ENCODE measurements around the gene ARHGAP40. TPM values are rescaled to one million over a fixed set of nuclear protein-coding genes. Genes with fewer than 3 reads are reported as not detected.

Gene ARHGAP40
- polyA plus RNA-seq, 1 donor: 1.2 TPM

DNA sequence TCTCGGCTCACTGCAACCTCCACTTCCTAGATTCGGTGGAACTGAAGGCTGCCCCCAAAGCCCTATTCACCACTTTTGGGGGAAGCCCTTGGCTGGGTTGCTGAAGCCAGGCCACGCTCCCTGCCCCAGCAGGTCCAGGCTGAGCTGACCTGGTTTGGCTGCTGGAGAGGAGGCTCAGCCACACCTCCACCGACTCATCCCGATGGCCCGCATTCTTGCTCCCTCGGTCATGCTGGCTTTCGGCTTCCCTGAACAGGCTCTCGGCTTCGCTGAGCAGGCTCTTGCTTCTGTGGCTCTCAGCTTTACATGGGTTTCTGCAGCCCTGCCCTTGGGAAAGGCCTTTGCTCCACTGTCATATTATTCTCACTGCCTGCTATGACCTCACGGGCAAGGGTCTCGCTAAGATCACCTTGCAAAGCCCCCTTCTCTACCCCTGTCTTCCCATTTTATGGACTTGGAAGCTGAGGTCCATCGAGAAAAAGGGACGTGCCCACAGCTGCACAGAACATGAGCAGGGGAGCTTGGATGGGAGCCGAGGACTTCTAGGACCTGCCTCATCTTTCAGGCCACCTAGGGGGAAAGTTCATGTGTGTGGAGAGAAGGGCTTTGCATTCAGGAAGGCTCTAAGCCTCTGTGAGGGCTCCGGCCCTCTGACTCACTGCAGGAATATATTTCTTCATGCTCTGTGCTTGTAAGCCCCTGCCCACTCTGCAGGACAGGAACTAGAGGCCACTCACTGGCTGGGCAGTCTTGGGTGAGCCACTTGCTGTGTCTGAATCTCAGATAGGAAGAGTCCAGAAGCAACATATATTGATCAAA, 15.6 kb downstream of the ARHGAP40 start:
- no peak for DNase-seq

DNA sequence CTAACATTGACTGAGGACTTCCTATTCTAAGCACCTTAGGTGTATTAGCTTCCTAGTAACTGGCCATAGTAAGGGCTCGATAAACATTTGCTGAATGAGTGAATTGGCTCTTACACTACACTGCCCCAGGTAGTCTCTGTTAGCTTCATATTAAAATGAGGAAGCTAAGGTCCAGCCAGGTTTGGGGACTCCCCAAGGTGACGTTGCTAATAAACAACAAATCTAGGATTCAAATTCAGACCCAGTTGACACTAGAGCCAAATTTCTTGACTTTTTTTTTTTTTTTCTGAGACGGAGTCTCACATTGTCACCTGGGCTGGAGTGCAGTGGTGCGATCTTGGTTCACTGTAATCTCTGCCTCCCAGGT, 16.2 kb downstream of the ARHGAP40 start:
- no peak for DNase-seq

DNA sequence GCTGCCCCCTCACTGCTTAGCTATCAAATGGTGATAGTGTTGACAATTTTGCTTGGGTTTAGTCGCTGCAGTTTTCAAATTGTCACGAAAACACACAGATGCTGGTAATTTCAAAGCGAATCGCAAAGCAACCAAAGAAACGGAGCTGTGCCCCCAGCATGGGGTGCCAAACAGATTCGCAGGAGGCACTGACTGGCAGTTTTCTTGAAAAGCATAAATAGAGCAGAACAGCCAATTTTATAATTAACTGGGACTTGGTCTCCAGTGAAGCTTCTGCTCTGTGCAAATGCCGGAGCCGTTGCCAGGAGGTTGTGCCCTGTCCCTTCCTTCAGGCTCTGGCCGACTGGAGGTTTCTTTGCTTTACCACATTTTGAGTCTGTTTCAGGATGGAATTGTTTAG, 18.8 kb downstream of the ARHGAP40 start:
- no peak for DNase-seq

DNA sequence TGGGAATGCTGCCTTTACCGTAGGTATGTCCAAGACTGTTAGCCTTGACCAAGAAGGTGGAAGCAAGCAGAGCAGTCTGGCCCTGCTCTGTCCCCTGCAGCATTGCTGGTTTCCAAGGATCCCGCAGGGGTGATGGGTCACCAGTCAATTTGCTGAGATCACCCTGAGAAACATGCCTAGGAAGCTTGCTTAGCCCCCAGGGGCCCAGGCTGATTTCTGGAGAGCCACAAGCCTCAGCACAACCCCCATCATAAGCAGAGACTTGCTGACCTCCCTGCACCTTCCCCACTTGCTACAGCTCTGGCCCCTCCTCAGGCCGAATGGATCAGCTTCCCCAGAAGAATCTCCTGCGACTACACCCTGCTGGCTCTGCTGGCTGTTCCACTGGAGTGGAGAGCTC, 21.5 kb downstream of the ARHGAP40 start:
- no peak for DNase-seq

DNA sequence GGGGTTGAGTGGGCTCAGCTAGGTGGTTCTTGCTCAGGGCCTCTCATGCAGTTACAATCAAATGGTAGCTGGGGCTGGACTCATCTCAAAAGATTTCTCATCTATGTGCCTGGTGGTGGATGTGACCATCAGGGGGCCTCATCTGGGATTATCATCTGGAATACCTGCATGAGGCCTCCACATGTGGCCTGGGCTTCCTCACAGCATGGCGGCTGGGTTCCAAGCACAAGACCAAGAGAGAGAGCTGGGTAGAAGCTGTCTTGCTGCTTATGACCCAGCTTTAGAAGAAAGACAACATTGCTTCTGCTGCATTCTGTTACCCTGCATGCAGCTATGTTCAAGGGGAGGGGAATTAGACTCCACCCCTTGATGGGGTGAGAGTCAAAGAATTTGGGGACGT, 22.5 kb downstream of the ARHGAP40 start:
- no peak for DNase-seq

DNA sequence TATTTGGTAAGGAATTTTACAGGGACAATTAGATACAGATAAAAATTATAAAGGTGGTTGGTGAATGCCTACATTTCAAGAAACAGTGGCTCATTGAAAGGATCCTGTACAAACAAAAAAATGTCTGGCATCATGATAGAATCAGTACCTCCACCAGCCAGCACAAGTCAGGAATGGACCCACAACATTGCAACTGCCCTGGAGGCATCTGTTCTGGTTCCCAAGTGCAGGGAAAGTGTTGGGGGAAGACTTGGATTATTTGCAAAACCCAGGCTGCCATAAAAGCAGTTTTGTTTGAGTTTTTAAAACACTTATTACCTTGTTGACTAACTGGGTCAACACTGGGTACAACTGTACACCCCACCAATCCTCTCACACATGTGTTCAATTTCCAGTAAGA, 24.3 kb downstream of the ARHGAP40 start:
- no peak for DNase-seq

DNA sequence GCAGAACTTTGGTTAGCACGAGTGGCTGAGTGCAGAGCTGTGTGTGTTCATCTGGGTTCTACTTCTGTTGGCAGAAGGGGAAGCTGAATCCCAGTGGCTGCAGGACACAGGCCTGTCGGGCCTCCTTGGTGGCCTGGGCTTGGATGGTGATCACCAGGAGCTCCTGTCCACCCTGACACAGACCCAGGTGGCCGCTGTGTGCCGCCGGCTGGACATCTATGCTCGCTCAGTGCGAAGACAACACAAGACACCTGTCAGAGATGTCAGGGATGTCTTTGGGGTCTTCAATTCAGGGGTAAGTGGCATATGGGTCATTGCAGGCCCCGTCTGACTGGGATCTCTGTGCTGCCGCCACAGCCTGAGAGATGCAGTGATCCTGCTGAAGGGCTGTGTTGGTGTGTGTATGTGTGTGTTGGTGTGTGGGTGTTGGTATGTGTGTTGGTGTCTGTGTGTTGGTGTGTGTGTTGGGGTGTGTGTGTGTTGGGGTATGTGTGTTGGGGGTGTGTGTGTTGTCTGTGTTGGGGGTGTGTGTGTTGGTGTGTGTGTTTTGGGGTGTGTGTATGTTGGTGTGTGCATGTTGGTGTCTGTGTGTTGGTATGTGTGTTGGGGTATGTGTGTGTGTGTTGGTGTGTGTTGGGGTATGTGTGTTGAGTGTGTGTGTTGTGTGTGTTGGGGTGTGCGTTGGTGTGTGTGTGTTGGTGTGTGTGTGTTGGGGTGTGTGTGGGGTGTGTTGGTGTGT, 25.5 kb downstream of the ARHGAP40 start:
- no peak for DNase-seq

DNA sequence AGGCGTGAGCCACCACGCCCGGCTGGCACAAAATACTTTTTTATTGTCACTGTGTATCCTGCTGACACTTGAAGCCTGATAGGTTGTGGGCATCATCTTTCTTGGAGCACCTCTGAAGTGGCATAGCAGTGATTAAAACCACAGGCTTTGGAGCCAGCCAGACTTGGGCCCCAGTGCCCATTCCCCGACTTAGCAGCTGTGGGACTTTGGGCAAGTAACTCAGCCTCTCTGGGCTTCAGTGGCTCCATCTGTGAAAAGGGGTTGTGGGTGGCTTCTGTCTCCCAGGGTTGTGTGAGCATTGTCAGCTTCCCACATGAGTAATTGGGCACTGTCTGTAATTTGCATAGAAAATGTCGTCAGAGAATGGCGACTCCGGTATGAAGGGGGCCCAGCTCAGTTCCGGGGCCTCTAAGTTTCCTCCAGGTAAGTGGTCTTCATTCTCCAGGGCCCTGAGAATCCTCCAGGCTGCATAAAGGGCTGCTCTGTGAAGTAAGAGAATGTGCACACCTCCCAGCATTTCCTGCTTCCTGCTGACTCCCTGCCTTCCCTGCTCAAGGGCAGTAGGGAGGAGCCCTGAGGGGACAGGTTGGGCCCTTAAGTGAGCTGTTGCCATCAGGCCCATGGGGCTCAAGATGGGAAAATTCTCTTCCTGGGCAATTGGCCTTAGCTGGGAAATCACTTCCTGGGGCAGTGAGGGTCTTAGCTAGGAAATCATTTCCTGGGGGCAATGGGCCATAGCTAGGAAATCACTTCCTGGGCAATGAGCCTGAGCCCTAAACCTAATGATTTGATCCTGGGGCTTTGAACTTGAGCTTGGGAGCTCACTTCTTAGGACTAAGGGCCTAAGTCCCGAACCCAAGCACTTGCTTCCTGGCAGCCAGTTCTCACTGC, 27.2 kb downstream of the ARHGAP40 start:
- no peak for DNase-seq

DNA sequence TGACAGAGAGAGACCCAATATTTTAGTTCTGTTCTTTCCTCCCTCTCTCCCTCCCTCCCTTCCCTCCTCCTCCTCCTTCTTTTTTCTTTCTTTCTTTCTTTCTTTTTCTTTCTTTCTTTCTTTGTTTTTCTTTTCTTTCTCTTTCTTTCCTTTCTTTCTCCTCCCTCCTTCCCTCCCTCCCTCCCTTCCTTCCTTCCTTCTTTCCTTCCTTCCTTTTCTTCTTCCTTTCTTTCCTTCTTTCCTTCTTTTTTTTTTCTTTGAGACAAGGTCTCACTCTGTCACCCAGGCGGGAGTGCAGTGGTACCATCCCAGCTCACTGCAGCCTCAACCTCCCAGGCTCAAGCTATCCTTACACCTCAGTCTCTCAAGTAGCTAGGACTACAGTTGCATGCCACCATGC, 28.4 kb downstream of the ARHGAP40 start:
- DNase-seq: no peak

DNA sequence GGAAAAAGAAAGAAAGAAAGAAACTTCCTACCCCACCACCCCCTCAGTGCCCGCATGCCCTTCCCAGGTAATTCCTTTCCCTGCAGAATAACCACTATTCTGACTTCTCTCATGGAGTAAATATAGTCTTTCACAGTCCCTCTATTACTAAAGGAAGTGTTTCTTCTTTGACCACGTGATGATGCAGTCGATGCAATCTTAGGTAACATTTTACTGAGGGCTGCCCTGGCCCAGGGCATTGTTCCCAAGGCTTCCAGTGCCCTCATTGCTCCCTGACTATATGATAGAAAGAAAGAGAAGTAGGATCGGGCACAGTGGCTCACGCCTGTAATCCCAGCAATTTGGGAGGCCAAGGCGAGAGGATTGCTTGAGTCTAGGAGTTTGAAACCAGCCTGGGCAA, 29.1 kb downstream of the ARHGAP40 start:
- DNase-seq: no peak

DNA sequence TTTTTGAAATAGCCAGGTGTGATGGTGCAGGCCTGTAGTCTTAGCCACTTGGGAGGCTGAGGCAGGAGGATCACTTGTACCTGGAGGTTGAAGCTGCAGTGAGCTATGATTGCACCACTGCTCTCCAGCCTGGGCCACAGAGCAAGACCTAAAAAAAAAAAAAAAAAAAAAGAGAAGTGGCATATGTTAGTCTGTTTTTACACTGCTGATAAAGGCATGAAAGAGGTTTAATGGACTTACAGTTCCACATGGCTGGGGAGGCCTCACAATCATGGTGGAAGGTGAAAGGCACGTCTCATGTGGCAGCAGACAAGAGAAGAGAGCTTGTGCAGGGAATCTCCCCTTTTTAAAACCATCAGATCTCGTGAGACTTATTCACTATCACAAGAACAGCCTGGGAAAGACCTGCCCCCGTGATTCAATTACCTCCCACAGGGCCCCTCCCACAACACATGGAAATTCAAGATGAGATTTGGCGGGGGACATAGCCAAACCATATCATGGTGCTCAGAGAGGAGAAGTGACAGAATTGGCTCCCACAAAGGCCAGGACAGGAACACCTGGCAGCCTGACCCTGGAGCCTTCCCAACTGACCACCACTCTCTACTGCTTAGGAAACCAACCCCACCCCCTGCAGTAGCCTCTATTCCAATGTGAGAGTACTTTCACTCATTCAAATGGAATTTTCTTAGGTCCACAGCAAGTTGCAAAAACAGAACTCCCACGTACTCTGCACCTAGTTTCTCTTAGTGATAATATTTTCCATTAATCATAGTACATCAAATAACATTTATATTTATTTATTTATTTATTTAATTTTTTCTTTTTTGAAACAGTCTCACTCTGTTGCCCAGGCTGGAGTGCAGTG, 29.8 kb downstream of the ARHGAP40 start:
- DNase-seq: no peak

DNA sequence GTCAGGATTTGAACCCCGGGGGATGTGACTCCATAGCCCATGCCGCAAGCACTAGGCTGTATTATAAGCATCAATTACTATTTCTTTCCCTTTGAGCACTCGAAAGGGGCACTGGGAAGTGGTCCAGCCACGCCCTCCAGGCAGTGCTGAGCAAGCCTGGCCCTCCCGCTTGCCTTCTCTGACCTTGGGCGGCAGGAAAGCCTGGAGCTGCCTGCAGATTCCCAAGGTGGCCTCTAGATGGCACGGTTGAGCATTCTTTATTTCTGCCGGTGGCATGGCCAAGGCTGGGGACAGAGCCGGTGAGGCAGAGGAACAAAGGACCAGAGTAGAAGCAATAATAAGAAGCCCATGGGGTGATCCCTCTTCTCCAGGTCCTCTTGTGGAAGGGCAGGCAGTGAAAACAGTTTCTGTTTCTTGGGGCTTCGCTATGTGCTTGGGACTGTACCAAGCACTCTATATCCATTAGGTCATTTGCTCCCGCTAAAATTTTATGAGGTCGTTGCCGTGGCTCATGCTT, 32.0 kb downstream of the ARHGAP40 start:
- peak; percentile 40 for DNase-seq

DNA sequence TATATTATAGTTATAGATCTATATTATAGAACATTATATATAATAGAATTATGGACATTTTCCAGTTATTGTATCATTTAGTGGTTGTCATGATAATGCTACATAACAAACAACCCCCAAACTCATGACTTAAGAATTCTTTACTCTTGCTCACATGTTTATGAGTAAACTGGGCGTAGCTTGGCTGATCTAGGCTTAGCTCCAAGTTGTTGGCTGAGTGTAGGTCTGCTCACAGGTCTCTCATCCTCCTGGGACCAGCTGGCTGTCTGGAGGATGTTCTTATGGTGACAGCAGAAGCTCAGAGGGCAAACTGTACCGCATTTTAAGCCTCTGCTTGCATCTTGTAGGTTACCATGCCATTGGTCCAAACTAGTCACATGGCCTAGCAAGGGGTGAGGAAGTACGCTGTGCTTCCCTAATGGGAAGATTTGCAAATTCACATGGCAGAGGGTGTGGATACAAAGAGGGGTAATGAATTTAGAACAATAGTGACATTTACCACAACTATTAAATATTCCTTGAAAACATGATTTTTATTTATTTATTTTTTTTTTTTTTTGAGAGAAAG, 34.2 kb downstream of the ARHGAP40 start:
- no peak for DNase-seq

DNA sequence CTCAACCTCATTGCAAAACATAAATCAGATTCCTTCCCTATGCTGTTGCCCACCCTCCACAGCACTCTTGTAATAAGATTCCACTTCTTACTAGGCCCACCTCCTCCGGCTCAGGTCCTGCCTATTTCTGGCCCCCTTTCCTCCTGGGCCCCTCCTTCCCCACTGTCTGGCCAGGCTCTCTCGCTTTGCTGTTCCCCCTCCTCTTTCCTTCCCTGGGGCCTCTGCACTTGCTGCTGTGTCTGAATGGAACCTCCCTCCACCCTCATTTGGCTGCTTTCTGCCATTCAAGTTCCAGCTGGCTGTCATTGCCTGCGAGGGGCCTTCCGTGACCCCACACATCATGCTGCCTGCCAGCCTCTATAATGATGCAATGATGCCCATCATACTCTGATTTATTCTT, 38.9 kb downstream of the ARHGAP40 start:
- peak; percentile 36 for DNase-seq

DNA sequence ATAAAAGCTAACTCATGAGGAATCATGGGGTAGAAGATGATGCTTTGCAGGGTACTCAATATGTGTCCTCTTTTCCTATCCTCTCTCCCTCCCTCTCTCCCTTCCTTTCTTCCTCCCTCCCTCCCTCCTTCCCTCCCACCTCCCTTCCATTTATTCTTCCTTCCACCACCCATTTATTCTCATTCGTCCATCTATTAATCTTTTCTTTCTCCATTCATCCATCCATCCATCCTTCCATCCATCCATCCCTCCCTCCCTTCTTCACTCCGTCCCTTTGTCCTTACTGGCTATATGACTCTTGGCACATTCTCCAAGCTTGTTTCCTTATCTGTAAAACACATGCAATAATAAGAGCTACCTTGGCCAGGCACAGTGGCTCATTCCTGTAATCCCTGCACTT, 40.9 kb downstream of the ARHGAP40 start:
- no peak for DNase-seq

DNA sequence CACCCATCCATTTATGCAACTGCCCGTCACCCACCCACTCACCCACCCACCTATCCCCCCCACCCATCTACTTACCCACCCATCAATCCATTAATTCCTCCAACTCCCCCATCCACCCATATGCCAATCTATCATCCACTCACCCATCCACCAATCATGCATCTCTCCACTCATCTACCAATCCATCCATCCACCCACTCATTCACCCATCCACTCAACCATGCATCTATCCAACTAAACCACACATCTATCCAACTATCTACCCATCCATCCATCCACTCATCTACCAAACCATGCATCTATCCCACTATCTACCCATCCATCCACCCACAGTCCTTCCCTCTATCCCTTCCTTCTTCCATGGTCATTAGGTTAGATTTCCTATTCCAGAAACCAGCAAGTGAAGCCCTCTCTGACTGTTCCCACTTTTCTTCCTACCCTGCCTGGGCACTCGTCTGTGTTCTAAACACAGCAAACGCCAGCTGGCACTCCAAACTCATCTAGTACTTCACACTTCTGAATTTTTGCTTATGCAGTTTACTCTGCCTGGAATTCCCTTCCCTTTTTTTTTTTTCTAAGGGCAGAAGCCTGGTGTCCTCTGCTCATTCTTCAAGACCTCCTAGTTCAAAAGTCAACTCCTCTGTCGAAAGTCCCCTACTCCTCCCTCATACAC, 43.1 kb downstream of the ARHGAP40 start:
- DNase-seq: no peak

DNA sequence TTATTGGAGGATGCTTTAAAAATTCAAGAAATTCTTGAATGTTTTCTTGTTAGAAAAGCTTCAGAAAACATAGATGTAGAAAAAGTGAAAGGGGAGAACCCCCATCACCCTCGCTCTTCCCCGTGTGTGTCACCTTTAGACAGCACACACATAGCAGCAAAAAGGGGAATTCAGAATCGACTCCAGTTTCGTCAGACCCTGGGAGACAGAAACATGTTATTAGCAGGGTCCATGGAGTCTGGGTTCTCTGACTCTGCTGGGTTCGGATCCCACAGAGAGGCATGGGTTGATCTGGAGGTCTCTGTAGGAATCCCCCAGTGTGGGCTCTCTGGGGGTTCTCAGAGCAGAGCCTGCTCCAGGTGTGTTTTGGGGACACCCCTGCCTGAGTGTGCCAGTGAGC, 43.7 kb downstream of the ARHGAP40 start:
- no peak for DNase-seq

DNA sequence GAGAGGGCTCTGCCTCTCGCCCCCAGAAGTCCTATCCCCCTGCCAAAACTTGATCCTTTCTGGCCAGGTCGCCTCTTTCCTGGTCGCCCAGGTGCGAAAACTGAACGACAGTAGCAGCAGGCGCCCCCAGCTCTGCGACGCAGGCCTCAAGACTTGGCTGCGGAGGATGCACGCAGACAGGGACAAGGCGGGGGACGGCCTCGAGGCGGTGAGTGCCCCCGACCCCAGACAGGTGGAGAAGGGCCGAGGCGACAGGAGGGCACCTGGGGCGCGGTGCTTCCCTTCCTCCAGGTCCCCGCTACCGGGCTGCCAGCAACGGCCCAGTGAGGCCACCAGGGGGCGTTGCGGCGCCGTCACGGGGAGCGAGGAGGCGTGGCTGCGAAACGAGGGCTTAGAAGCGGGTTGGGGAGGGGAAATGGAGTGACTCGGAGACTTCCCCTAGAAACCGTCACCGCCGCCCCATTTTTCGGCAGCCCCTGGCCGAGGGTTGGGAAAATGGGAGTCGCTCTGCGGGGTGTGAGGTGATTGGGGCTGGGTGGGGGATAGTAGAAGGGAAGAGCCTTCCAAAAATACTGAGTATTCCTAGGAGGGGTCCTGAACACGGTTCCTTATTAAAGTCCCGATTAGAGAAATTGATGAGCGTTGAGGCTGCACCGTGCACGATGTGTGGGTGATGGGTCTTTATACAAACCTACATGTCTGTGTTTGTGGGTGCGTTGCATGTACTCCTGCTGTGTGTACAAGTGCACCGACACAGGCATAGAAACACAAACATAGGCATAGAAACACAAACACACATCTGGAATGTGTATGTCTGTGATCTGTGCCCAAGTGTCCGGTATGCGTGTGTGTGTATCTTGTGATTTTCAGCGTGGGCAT, 44.6 kb downstream of the ARHGAP40 start:
- DNase-seq: peak; percentile 58

DNA sequence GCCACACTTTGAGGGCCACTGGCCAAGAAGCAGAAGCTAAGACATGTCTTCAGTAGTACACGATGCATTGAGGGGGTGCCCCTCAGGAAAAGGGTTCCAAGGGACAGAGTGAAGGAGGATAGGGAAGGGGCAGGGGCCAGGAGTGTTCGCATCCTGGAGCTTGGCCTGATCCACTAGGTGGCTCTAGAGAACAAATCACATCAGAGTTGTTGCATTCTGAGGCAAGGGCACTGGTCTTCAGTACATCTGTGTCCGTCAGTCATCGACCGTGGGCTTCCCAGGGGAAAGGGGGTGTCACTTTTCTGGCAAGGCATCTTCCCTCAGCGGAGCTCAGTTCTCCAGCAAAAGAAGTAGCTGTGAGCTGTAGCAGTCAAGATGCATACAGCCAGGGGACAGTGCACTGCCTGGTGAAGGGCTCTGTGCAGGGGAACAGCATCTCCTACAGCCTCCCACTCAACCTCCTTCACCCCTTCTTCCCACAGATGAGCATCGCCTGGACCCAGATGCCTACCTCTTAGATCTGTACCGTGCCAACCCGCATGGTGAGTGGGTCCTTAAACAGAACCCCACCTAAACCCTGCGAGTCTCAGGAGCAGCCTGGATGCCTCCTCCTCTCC, 47.8 kb downstream of the ARHGAP40 start:
- DNase-seq: no peak
